Stimulated activated CD8-positive, alpha-beta memory T cell treated with anti-CD3 and anti-CD28 coated beads, Interleukin-7, amount 100 ng/mL, for 24 hours (primary cell): ENCODE measurements around the gene PCDH18.
"Not testable (repeated sequence)": the region's sequence is repeated elsewhere in the genome, so short reads cannot be mapped to it uniquely, and the experiment has no call there.

ENCODE experiments used
- DNase-seq: peaks from one replicate; pipeline ENCODE4 v3.0.0-alpha.2; 2020; ENCODE audit warnings: low read depth

PCDH18 gene

DNA sequence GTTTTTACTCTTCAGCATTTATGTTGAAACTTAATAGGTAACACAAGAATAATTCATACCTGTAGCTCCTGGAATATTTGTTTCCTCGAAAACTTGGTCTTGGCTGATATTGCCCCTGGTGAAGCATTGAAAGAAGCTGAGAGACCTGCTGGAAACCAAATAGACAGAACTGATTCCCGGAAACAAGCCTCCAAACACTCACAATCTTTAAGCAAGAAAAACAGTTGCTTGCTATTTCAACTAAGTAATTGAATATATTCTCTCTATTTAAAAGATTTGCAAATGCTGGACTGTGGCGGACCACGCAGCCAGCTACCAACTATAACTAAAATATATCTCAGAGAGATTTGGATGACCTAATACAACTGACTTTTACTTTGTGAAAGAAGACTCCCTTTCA, 3.6 kb downstream of the PCDH18 start:
- DNase-seq = no peak

GRCh38 chr4:137526681-137527080, 5.6 kb downstream of the PCDH18 start:
- no peak for DNase-seq

DNA sequence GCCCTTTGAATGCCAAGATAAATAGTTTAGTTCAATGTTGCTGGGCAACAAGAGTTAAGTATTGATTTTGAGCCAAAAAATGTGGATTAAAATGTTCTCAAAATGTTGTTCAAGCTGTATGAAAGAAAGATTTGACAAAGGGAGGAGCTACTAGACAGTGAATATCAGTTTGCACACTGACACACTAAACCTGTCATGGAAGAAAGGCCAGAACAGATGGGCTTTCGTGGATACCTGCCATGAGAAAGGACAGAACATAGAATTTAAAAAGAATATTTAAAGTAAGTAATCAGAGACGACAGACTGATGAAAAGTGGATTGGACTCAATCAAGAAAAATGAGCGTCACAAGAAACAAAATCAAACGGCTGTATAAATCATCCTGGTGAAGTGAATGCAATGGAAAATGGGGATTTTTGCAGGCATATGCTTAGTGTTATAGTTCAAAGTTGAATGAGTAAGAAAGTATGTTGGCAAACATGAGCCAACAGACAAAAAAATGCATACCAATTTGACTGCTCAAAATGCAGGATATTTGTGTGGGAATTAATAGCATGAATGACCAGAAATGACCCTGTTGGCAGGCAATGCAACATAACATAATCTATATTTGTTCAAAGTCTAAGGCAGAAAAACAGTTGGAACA, 7.4 kb downstream of the PCDH18 start:
- no peak for DNase-seq

- DNase-seq = no peak
Measured at GRCh38 chr4:137523329-137523728, 9.0 kb downstream of the PCDH18 start.

DNA sequence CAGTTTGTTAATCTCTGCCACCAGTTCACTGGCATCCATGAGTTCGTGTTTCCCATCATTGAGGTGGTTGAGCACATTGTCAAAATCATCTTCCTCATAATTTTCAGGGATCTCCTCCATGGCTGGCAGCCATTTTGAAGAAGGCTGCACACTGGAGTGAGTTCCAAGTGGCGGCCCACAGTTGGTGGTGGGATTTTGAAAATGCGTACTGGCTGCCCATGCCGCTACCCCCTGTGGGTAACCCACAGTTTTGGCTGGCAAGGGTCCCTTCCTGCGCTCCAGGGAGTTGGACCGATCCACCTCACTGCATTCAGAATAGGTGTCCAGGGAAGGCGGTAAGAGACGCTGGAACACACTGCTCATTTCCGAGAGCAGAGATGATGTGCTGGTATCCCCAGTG, 11.2 kb downstream of the PCDH18 start:
- DNase-seq = no peak

DNA sequence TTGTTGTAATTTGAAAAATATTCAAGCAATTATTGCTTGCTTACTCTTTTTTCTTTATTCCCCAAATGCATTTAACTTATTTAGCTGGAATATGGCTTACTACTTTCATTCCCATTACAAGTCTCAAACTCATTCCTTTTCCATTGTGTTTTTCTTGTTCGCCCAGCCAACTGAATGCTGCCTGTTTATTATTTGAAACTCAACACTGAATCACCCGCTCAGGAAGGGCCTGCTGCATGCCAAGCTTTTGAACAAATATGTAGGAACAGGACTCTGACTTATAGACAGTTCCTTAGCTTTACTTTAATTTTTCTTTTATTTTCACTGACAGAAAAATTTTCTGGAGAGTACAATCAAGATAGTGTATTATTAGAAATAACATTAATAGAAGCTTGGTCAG, 12.9 kb downstream of the PCDH18 start:
- no peak for DNase-seq

DNA sequence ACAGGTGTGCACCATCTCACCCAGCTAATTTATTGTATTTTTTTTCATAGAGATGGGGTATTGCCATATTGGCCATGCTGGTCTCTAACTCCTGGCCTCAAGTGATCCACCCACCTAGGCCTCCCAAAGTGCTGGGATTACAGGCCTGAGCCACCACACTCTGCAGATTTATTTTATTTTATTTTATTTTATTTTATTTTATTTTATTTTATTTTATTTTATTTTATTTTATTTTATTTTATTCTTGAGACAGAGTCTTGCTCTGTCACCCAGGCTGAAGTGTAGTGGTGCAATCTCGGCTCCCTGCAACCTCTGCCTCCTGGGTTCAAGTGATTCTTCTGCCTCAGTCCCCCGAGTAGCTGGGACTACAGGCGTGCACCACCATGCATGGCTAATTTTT, 15.0 kb downstream of the PCDH18 start:
- DNase-seq = not testable (repeated sequence)

- no peak for DNase-seq
Measured at GRCh38 chr4:137514406-137515111, 17.7 kb downstream of the PCDH18 start.

DNA sequence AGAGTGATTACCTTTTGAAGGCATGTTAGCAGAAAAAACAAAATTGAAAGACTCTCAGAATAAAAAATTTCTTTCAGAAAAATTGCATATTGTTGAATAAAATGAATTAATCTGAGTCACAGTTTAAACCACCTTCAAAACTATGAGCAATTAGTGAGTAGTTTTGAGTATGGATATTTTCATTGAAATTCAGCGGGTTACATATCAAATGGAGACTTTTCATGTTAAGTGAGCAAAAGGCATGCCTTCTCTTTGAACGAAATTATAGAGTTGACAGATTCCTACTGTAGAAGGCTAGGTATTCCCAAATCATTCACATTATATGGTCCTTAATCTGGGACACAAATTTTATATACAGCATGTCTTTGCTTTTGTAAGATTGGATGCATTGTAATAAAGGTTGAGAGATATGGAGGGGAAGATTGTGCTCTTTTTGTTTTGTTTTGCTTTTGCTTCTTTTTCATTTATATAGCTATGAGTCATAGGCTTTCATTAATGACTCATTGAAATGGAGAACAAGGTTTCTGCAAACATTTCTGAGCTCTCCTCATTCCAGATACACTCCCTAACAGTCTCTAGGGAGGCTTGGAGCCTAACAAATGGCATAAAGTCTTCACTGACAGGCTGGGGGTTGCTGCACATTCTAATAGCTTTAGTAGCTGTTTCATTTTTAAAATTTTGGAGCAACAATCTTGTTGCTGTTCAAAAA, 21.6 kb downstream of the PCDH18 start:
- no peak for DNase-seq

GRCh38 chr4:137509855-137510282, 22.4 kb downstream of the PCDH18 start:
- DNase-seq = no peak

GRCh38 chr4:137502339-137503129, 29.8 kb downstream of the PCDH18 start:
- no peak for DNase-seq

GRCh38 chr4:137496267-137496666, 36.0 kb downstream of the PCDH18 start:
- DNase-seq = not testable (repeated sequence)

GRCh38 chr4:137495578-137495977, 36.7 kb downstream of the PCDH18 start:
- DNase-seq = no peak

DNA sequence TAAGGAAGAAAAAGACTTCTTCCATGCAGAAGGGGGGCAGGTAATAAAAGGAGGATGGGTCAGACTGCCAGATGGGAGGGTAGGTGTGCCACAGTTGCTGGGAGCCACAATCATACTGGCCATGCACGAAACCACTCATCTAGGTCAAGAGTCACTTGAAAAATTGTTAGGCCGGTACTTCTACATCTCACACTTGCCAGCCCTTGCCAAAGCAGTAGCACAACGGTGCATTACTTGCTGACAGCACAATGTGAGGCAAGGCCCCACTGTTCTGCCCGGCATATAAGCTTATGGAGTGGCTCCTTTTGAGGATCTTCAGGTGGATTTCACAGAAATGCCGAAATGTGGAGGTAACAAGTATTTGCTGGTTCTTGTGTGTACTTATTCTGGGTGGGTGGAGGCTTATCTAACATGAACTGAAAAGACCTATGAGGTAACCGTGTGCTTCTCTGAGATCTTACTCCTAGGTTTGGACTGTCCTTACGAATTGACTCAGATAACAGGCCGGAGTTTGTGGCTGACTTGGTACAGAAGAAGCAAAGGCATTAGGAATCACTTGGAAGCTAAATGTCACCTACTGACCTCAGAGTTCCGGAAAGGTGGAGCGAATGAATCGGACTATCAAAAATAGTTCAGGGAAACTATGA, 48.9 kb downstream of the PCDH18 start:
- DNase-seq = not testable (repeated sequence)

GRCh38 chr4:137479657-137480056, 52.6 kb downstream of the PCDH18 start:
- not testable (repeated sequence) for DNase-seq

DNA sequence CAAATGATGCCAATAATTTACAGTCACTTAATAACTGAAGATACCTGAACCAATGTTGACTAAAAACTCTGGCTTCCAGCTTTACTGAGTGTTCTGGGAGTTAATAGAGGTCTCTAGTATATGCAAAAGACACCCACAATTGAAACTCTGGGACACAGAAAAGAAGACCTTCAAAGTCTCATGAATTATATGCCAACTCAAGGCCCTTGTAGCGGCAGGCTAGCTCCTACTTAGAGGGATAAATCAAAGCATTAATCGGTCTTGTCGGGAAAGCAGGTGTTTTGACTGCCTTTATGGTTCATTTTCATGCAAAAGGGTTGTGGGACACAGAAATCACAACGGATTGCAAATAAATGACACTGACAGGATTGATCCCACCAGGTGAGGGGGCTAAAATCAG, 55.9 kb downstream of the PCDH18 start:
- no peak for DNase-seq

GRCh38 chr4:137474711-137475301, 57.5 kb downstream of the PCDH18 start:
- DNase-seq = no peak

DNA sequence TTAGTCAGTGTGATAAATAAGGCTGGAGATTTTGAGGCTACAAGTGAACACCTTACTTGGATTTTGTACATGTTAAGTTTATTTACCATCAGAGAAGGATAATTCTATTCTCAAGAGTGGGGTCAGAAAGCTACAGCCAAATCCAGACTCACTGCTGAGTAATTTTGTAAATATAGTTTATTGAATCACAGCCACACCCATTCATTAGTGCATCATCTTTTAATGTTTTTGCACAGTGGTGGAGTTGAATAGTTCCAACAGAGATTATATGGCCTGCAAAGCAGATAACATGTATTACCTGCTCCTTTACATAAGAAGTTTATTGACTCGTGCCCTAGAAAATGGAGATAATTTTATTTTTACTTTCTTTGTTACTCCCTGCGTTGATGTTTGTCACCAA, 60.4 kb downstream of the PCDH18 start:
- DNase-seq = no peak

- DNase-seq = no peak
Measured at GRCh38 chr4:137471461-137471860, 60.8 kb downstream of the PCDH18 start.

DNA sequence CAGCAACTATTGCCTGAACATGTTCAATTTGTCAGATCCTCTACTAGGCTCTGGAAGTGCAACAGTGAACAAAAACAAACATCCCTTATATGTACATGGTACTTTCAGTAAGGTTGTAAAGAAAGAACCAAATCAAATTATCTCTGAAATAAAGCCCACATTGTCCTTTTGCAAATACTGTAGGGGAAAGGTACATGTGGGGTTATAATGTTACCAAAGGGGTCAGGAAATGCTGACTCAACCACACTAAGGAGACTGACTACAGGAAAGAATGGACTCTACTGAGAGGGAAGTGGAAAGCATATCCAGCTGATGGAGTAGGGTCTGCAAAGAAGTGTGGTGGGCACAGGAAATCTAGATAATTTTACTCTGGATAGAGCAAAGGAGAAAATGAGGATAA, 61.5 kb downstream of the PCDH18 start:
- no peak for DNase-seq
